Measurements from ENCODE around the gene EEF1AKMT2. TPM values are rescaled to one million over a fixed set of nuclear protein-coding genes. Genes with fewer than 3 reads are reported as not detected.

Gene EEF1AKMT2
- total RNA-seq, 1 donor from 2014 or later: 41.0 TPM

- peak overlapping the region; percentile 64 for H3K27ac Mint-ChIP-seq
- no peaks in the 10 kb centered on the region for H3K9me3 Mint-ChIP-seq
- H3K4me2 ChIP-seq: peak overlapping the region; percentile 23
- peaks cover 13% of the 10 kb centered on the region for H3F3A ChIP-seq (ENCODE audit: low read depth)
- no peak overlapping the region for H3K4me3 ChIP-seq
- peaks cover 5% of the 10 kb centered on the region for H3K27me3 Mint-ChIP-seq (ENCODE audit: insufficient read depth, low read depth)
- H4K20me1 ChIP-seq (ENCODE audit: low read depth): peaks cover 80% of the 10 kb centered on the region
- no peak overlapping the region for H2AFZ ChIP-seq (replicated peaks)
- no peaks in the 10 kb centered on the region for H3K36me3 ChIP-seq
- H3K9me3 ChIP-seq (ENCODE audit: low read depth): no peaks in the 10 kb centered on the region
- H3K4me1 Mint-ChIP-seq: peaks cover 50% of the 10 kb centered on the region
- H3K27ac ChIP-seq: no peak overlapping the region
- no peak overlapping the region for H3K9ac ChIP-seq
- peaks cover 8% of the 10 kb centered on the region for H3K36me3 Mint-ChIP-seq
- H3K4me3 Mint-ChIP-seq: no peak overlapping the region
- DNase-seq (ENCODE audit: low spot score): peak; percentile 56
- H3K4me1 ChIP-seq: peaks cover 24% of the 10 kb centered on the region
- peaks cover 63% of the 10 kb centered on the region for H3K79me2 ChIP-seq (ENCODE audit: low read depth)
- no peaks in the 10 kb centered on the region for H3K27me3 ChIP-seq
- TF ChIP-seq CTCF (IDR thresholded peaks at IDR 0.05) (no peak), EZH2phosphoT487 (IDR thresholded peaks at IDR 0.05) (no peak)
These were observed 83.4 kb downstream of the EEF1AKMT2 start for GRCh38 chr10:124708246-124708779.

Small RNA genes within 50 kb of the gene (small RNA-seq; reads per million reads assigned to genes)
- not detected for gene RF00019

Other genes with a start within 250 kb of the EEF1AKMT2 start
- 15.3 and 44.1 TPM in 2 replicates for gene FAM53B, start 47.5 kb downstream of the EEF1AKMT2 start, total RNA-seq (ENCODE audit: low replicate concordance)
- gene ABRAXAS2, start 9.9 kb upstream of the EEF1AKMT2 start, total RNA-seq (ENCODE audit: low replicate concordance): 15.8 and 27.4 TPM in 2 replicates
- 16.8 and 21.8 TPM in 2 replicates for gene ZRANB1, start 150.2 kb upstream of the EEF1AKMT2 start, total RNA-seq (ENCODE audit: low replicate concordance)

Data from neural progenitor cell (in vitro differentiated cells).